ENCODE measurements around the gene PTP4A2. TPM values are rescaled to one million over a fixed set of nuclear protein-coding genes. Genes with fewer than 3 reads are reported as not detected.

PTP4A2 gene
- total RNA-seq, 2 donors from 2014 or later = 240 to 332 TPM

DNA sequence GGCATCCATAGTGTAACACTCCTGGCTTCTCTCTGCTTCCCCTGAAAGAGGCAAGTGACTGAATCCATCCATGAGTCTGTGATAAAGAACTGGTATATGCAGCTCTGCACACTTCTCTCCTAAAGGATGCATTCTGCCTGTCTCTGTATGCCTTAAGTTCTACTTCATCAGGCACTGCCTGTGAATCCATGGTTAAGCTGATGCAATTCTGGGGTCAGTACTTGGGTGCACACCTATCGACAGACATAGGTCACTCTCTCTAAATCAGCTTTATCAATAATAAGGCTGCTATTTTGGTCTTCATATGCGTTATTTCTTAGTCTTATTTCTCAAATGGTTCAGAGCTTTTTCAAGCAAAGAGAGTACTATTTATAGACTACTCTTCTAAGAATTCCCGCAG is 32.7 kb upstream of the PTP4A2 start:
- no peaks in the 10 kb centered on the region for H3K4me1 ChIP-seq
- H3K9ac ChIP-seq (ENCODE audit: low read depth in 2 of 2, low read length in 2 of 2) = no peak overlapping the region
- no peaks in the 10 kb centered on the region for H3K27me3 ChIP-seq
- H3K4me3 ChIP-seq = no peak overlapping the region
- no peak for DNase-seq
- no peak overlapping the region for H3K27ac ChIP-seq
- H3K9me3 ChIP-seq = no peaks in the 10 kb centered on the region
- TF ChIP-seq, protein P1, sequence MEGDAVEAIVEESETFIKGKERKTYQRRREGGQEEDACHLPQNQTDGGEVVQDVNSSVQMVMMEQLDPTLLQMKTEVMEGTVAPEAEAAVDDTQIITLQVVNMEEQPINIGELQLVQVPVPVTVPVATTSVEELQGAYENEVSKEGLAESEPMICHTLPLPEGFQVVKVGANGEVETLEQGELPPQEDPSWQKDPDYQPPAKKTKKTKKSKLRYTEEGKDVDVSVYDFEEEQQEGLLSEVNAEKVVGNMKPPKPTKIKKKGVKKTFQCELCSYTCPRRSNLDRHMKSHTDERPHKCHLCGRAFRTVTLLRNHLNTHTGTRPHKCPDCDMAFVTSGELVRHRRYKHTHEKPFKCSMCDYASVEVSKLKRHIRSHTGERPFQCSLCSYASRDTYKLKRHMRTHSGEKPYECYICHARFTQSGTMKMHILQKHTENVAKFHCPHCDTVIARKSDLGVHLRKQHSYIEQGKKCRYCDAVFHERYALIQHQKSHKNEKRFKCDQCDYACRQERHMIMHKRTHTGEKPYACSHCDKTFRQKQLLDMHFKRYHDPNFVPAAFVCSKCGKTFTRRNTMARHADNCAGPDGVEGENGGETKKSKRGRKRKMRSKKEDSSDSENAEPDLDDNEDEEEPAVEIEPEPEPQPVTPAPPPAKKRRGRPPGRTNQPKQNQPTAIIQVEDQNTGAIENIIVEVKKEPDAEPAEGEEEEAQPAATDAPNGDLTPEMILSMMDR (IDR thresholded peaks at IDR 0.05) = no peak
- intact Hi-C loops (cut with DNase I) = loop anchor here (10.0 kb wide), 1 partner anchor 94 kb away; no protein-coding TSS in a partner anchor
- H3K36me3 ChIP-seq = no peaks in the 10 kb centered on the region

DNA sequence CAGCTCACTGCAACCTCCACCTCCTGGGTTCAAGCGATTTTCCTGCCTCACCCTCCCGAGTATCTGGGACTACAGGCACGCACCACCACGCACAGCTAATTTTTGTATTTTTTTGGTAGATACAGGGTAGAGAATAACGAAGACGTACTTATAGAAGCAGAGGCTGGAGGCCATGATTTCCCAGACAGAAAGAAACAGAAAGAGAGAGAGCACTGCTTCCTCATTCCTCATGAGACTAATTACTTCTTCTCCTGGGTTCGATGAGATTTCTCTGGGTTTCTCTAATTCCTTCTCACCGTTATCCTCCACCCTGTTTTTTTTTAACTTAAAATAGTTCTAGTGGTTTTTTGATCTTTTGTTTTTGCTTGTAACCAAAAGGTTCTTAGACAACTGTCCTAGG is 23.4 kb upstream of the PTP4A2 start:
- intact Hi-C loops (cut with DNase I) = loop anchor here (5.0 kb wide), 2 partner anchors 34 to 144 kb away; partner anchors contain the start of gene SPOCD1

DNA sequence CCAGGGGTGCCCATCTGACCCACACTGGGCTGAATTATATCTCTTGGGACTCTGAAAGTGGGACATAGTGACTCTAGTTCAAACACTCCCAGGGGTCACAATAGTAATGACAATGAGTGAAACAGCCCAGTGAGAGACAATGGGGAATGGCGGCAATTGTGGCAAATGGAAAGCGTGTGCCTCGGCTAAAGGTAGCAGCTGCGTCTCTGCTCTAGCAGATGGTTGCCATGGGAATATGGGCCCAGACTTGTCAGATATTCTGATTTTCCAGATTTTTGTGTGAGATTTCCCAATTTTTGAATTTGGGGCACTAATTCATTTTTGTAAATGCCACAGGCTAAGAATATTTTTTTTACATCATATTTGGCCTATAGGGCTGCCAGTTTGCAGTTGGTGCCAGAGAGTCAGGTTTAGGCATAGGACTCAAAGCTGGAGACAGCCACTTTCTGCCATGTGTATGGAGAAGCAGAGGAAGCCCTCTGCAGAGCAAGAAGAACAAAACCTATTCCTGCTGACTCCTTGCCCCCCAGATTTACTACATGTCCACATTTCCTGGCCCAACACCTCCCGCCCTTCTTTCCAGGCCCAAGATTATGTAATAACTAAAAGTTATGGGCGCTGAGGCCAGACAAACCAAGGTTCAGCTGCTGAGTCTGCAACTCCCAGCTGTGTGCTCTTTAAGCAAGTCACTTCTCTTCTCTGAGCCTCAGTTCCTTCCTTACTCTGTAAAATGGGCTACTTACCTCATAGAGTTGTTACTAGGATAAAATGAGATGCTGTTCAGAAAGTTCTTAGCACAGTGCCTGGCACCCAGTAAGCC is 21.6 kb upstream of the PTP4A2 start:
- TF ChIP-seq, protein P1 (IDR thresholded peaks at IDR 0.05) = no peak
- H3K36me3 ChIP-seq = no peaks in the 10 kb centered on the region
- no peaks in the 10 kb centered on the region for H3K27me3 ChIP-seq
- intact Hi-C loops (cut with DNase I) = loop anchor here (5.0 kb wide), 2 partner anchors 32 to 142 kb away; partner anchors contain the start of gene SPOCD1
- no peak overlapping the region for H3K4me3 ChIP-seq
- no peaks in the 10 kb centered on the region for H3K9me3 ChIP-seq
- H3K27ac ChIP-seq = no peak overlapping the region
- no peak for DNase-seq
- peaks cover 15% of the 10 kb centered on the region for H3K4me1 ChIP-seq
- H3K9ac ChIP-seq (ENCODE audit: low read depth in 2 of 2, low read length in 2 of 2) = no peak overlapping the region

More for the DNA sequence above, 23.4 kb upstream of the PTP4A2 start:
- Histone ChIP-seq H3K27me3 (no peaks in the 10 kb centered on the region), H3K9me3 (no peaks in the 10 kb centered on the region), H3K9ac (ENCODE audit: low read depth in 2 of 2, low read length in 2 of 2) (no peak overlapping the region), H3K36me3 (no peaks in the 10 kb centered on the region), H3K4me1 (peaks cover 2% of the 10 kb centered on the region), H3K4me3 (no peak overlapping the region), H3K27ac (no peak overlapping the region)
- DNase-seq = no peak
- TF ChIP-seq, protein P1 (IDR thresholded peaks at IDR 0.05) = no peak

DNA sequence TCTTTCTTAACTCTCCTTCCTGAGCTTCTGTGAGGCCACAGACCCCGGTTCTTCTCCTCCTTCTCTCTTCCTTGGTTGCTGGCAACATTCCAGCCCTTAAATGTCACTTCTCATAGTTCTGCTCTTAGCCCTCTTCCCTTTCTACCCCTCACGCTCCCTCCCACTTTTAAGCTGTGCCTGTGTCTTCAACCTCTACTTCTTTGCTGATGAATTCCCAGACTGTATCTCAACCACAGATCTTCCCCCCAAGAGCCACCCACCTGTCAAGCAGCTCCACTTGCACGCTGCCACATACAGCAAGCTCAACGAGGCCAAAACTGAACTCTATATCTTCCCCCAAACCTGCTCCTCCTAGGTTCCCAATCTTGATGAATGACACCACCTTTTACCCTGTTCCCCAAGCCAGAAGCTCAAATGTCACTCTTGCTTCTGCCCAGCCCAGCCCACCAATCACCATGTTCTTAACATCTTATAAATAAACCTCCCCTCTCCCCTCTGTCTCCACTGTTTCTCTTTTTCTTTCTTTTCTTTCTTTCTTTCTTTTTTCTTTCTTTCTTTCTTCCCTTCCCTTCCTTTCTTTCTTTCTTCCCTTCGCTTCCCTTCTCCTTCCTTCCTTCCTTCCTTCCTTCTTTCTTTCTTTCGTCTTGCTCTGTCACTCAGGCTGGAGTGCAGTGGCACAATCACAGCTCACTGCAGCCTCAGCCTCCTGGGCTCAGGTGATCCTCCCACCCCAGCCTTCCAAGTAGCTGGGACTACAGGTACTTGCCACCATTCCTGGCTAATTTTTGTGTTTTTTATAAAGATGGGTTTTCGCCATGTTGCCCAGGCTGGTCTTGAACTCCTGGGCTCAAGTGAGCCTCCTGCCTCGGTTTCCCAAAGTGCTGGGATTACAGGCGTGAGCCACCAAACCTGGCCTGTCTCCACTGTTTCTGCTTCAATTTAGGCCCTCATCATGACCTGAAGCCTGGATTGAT is 19.8 kb upstream of the PTP4A2 start:
- H3K4me3 ChIP-seq = no peak overlapping the region
- H3K27me3 ChIP-seq = no peaks in the 10 kb centered on the region
- no peak overlapping the region for H3K9ac ChIP-seq (ENCODE audit: low read depth in 2 of 2, low read length in 2 of 2)
- intact Hi-C loops (cut with DNase I) = no loop called here
- no peaks in the 10 kb centered on the region for H3K36me3 ChIP-seq
- no peaks in the 10 kb centered on the region for H3K9me3 ChIP-seq
- TF ChIP-seq, protein P1 (IDR thresholded peaks at IDR 0.05) = no peak
- peak overlapping the region; percentile 6 for H3K27ac ChIP-seq
- DNase-seq = no peak
- peaks cover 21% of the 10 kb centered on the region for H3K4me1 ChIP-seq

Measured in colonic mucosa (tissue), 4 donors.